HG02798 (cell line): Measurements from ENCODE around the gene NFE2.

ENCODE experiments used
- ATAC-seq: cut with Tn5 transposase; IDR thresholded peaks from one replicate; pipeline ENCODE4 v1.9.1; 2021; ENCODE audit warnings: mild to moderate bottlenecking; ENCODE audit not compliant: unreplicated experiment, poor library complexity

Gene NFE2

GRCh38 chr12:54306925-54307741 lies 6.3 kb upstream of the NFE2 start:
- ATAC-seq, result no peak

- no peak for ATAC-seq
Measured at GRCh38 chr12:54304187-54304810, 3.5 kb upstream of the NFE2 start.

GRCh38 chr12:54303640-54304039 lies 2.8 kb upstream of the NFE2 start:
- ATAC-seq, result no peak

GRCh38 chr12:54301428-54302048 lies 723 bp upstream of the NFE2 start:
- ATAC-seq, result no peak

DNA sequence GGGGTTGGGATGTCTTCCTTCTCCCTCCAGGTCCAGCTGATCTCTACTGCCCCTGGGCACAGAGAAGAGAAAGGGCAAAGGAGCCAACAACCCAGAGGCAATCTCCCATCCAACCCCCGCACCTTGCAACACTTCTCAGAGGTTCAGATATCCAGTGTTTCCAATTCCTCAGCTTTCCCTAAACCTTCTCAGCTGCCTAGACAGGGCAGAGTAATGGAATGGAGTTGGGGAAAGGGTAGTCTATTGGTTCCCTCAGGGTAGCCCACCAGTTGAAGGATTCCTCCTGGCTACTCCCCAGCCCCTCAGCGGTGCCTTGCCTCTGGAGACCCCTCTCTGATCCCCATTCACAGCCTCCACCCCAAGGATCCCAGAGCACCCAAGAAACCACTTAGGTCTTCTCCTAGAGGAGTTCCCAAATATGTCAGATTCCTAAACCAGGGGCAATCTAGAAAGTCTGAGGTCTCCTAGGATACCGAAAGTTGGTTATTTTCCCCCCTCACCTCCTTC lies 537 bp downstream of the NFE2 start:
- ATAC-seq, result no peak

GRCh38 chr12:54299515-54300224 lies 1.1 kb downstream of the NFE2 start:
- no peak for ATAC-seq

DNA sequence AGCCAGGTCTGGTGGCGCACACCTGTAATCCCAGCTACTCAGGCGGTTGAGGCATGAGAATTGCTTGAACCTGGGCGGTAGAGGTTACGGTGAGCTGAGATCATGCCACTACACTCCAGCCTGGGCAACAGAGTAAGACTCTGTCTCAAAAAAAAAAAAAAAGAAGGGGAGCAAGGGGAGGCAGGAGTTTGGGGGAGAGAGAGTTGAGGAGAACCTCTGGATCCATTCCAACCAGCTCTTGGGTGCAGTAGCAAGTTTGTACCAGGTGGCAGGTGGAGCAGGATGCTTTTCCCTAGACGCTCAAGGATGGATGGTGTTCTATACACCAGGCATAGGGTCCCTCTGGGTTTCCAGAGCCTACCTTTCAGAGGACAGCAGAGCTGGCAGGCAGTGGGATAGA lies 1.9 kb downstream of the NFE2 start:
- ATAC-seq, result no peak

- no peak for ATAC-seq
Measured at GRCh38 chr12:54296393-54297099, 4.3 kb downstream of the NFE2 start.

- no peak for ATAC-seq
Measured at GRCh38 chr12:54294953-54295566, 5.8 kb downstream of the NFE2 start.

DNA sequence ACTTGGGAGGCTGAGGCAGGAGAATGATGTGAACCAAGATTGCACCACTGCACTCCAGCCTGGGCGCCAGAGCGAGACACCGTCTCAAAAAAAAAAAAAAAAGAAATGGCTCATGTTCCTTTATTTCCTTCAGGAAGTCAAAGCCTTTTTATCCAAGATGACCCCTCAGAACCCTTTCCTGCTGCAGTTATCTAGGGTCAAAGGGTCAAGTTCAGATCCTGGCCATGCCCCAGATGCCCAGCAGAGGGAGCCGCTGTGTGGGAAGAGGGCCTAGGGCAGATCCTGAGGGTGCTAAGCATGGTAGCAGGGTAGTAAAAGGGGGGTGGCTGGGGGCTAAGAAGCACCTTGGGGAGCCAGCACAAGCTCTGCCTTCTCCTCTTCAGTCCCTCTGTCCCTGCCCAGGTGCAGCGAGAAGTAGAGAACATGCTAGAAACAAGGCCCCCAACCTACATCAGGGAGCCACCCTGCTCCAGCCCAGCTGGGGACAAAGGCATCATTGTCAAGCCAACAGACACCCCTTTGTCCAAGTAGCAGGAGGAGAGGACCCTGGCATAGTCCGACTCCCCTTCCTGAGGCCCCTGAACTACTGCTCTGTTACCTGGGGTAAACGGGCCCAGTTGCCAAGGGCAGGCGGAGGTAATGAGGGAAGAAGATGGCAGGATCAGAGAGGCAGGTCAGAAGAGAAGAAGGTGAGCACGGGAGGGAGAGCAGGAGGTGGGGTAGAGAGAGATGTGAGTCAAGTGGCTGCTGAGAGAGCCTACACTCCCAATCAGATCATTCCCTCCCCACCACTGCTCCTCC lies 6.5 kb downstream of the NFE2 start:
- ATAC-seq, result peak; percentile 57

GRCh38 chr12:54292931-54293241 lies 7.9 kb downstream of the NFE2 start:
- ATAC-seq, result no peak

DNA sequence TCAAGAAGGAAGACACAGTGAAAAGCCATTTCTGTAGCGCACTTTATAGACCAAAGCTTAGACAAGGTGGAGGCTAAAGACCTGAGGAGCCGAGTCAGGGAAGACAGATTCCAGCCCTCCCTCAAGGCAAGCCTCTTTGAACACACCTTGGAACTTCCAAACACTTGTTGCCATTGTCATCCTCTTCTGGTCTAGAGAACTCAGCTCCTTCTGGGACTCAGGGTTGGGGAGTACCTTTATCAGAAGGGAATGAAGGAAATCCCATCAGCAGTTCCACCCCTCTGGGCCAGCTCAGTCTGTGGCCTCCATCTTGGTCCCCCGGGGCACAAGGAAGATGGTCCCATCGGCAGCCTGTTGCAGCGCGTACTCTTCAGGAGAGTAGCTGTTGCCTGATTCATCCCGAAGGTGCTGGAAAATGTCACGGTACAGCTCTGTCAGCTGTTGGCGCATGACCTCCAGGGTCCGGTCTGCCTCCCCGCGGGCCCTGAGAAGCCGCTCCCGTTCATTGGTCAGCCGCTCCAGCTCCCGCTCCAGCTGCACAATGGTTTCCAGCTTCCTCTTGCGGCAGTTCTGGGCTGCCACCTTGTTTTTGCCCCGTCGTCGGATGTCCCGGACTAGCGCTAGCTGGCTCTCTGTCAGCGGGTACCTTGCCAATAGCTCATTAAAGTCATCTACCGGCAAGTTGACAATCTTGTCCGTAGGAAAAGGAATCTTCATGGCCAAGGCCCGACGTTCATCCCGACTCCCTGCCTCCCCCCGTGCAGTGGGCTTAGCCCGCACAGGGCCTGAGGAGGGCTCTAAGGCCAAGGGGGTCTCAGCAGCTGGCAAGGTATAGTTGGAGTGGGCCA lies 8.5 kb downstream of the NFE2 start:
- no peak for ATAC-seq

DNA sequence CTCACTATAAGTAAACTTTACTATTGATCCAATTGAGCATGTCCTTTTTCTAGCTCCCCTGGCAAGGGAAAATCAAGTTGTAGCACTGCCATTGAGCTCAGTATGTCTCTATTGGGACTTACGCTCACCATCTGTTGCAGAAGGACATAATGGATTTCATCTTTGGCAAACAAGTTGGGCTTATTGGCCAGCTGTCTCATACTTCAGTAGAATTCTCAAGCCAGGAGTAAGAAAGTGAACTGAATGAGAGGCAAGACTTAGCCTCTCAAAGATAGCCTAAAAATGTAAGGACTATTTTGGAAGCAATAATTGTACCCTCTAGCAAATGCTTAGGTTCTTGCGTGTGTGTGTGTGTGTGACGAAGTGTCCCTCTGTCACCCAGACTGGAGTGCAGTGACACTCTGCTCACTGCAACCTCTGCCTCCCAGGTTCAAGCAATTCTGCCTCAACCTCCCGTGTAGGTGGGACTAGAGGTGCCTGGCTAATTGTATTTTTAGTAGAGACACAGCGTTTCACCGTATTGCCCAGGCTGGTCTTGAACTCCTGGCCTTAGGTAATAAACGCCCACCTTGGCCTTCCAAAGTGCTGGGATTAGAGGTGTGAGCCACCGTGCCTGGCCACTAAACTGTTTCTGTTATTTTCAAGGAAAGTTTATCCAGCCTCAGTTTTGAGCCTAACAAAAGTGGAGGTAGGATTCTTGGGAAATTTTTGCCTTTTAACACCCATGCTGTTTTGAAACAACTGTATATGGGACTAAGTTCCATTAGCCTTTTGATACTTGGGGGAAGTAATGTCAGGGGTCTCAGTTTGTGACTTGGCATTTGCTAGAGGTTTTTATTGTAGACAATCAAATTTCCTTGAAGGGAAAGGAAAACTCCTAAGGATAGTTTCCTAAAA lies 13.3 kb downstream of the NFE2 start:
- ATAC-seq, result no peak

DNA sequence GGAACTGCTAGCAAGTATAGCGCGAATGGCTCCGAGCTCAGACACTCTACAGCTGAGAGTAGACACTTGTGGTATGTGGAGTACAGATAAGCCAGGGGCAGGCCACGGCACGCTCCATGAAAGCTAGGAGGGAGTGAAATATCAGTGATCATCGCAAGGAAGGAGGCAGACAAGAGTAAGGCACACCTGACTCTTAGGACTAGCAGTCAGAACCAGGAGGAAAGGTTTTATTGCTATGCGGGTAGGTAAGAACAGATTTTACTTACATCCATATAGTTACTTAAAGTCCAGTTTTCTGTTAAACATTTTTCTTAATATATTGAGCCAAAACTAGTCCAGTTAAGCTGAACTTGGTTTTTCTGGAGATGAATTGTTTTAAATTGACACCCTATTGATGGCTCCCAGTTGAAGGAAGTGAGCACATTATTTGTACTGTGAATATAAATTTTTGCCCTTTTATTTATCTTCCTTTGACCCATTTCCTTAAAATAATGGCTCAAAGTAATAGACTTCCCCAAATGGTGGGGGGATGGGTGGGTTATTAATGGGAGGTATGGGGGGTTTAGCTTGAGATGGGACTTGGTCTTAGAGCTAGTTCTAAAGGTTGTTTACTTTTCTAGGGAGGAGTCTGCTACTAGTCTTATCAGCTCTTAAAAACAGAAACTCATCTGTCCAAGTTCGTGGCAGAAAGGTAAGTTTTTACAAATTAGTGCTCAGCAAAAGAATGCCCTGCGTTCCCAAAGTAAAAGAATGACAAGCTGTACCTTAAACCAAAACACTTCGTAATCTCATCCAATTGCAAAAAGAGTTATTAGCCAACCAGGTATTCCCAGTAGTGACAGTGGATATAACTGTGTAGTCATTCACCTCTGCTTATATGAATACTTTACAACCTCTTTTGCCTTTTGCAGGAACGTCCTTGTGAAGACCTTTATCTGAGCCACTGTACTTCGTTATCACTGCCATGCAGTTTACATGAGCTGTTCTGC lies 14.5 kb downstream of the NFE2 start:
- ATAC-seq, result no peak

GRCh38 chr12:54285150-54286041 lies 15.4 kb downstream of the NFE2 start:
- ATAC-seq, result no peak
